Renal cortex interstitium (tissue), 15 donors: ENCODE results near the gene GRK5. TPM values are rescaled to one million over a fixed set of nuclear protein-coding genes. Genes with fewer than 3 reads are reported as not detected.
"Not testable (repeated sequence)": the region's sequence is repeated elsewhere in the genome, so short reads cannot be mapped to it uniquely, and the experiment has no call there.

Experiments
- DNase-seq, 11 donors: peaks; one replicate each; pipeline ENCODE4 v3.0.0-alpha.2; 2013; ENCODE audit warnings: low read depth in 9 of 11, low spot score in 4 of 11; ENCODE audit errors: extremely low read depth in 1 of 11
- long read RNA-seq, 16 experiments: transcript quantifications; one replicate each; lab custom pipeline, GENCODE V29; 2026
- polyA plus RNA-seq, 3 donors: library from polyadenylated mRNA; unstranded; fragments of 120-200 nt; gene quantifications; one replicate each; pipeline ENCODE4 v1.2.1, GENCODE V29; 2013; ENCODE audit not compliant: insufficient read length in 3 of 3

Gene GRK5
- 10 to 100 TPM; 16.7 to 19.1 (median 17.5) TPM for polyA plus RNA-seq
- long read RNA-seq, donor 1, full-length matches to known transcripts: 2 of 2 reads
- long read RNA-seq, donor 1, partial matches to known transcripts: 0 of 2 reads
- long read RNA-seq, donor 1, other reads (novel, unspliced or antisense): 0 of 2 reads
- long read RNA-seq, donor 2, full-length matches to known transcripts: 2 of 8 reads
- long read RNA-seq, donor 2, partial matches to known transcripts: 6 of 8 reads
- long read RNA-seq, donor 2, other reads (novel, unspliced or antisense): 0 of 8 reads
- long read RNA-seq, donor 3, full-length matches to known transcripts: 5 of 5 reads
- long read RNA-seq, donor 3, partial matches to known transcripts: 0 of 5 reads
- long read RNA-seq, donor 3, other reads (novel, unspliced or antisense): 0 of 5 reads
- long read RNA-seq, donor 4, full-length matches to known transcripts: 4 of 4 reads
- long read RNA-seq, donor 4, partial matches to known transcripts: 0 of 4 reads
- long read RNA-seq, donor 4, other reads (novel, unspliced or antisense): 0 of 4 reads
- long read RNA-seq, donor 5: 0 reads
- long read RNA-seq, donor 6: 0 reads
- long read RNA-seq, donor 7, partial matches to known transcripts: 0 of 1 reads
- long read RNA-seq, donor 7, other reads (novel, unspliced or antisense): 0 of 1 reads
- long read RNA-seq, donor 8, full-length matches to known transcripts: 1 of 1 reads
- long read RNA-seq, donor 8, partial matches to known transcripts: 0 of 1 reads
- long read RNA-seq, donor 8, other reads (novel, unspliced or antisense): 0 of 1 reads
- long read RNA-seq, donor 9, partial matches to known transcripts: 0 of 2 reads
- long read RNA-seq, donor 9, other reads (novel, unspliced or antisense): 0 of 2 reads
- long read RNA-seq, donor 10, full-length matches to known transcripts: 1 of 1 reads
- long read RNA-seq, donor 10, partial matches to known transcripts: 0 of 1 reads
- long read RNA-seq, donor 10, other reads (novel, unspliced or antisense): 0 of 1 reads
- long read RNA-seq, donor 11: 0 reads
- long read RNA-seq, donor 12: 0 reads
- long read RNA-seq, donor 13: 0 reads
- long read RNA-seq, donor 14: 0 reads
- long read RNA-seq, donor 15: 0 reads
- long read RNA-seq, donor 16: 0 reads

DNA sequence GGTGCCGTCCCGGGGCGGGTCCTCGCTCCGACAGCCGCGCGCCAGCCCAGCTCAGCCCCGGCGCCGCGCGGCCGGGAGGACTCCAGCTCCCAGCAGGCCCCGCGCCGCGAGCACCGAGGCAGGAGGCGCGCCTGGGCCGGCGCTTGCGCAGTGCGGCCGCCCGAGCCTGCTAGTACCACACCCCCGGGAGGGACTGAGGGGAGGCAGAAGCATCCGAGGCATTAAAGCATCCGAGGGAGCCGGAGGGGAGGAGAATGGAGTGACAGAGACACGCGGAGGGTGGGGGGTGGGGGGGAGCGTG, at the start of gene GRK5:
Gene GRK5 (plus strand): TSS at position 206 of the 301 bp plus-strand sequence. CDS start 347 bp downstream, outside the sequence.
- peak; percentile 86 to 96 (median 93) for DNase-seq

GRCh38 chr10:119159332-119159731, 48.0 kb upstream of the GRK5 start:
- no peak for DNase-seq

GRCh38 chr10:119161680-119162451, 45.5 kb upstream of the GRK5 start:
- peak in 5 of 11 donors; percentile 26 to 55 (median 35) for DNase-seq

DNA sequence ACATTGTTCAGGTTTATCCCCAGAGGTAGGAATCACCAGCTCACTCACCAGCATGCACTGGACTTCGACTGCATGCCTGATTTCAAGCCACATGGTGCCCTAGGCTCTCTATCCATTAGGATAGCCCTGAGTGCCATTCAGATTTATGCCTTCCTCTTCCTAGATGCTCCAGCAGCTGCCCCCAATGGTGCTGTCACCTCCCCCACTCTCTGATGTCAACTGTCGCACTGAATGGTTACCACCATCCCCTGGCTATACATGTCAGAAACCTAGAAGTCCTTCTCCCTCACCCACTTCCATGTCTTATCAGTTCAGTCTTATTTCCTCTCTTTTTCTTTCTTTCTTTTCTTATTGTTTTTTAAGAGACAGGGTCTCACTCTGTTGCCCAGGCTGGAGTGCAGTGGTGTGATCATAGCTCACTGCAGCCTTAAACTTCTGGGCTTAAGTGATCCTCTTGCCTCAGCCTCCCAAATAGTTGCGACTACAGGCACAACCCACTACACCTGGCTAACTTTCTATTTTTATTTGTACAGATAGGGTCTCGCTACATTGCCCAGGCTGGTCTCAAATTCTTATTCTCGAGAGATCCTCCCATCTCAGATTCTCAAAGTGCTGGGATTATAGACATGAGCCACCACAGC, 44.8 kb upstream of the GRK5 start:
- peak in 1 of 11 donors; percentile 2 for DNase-seq

DNA sequence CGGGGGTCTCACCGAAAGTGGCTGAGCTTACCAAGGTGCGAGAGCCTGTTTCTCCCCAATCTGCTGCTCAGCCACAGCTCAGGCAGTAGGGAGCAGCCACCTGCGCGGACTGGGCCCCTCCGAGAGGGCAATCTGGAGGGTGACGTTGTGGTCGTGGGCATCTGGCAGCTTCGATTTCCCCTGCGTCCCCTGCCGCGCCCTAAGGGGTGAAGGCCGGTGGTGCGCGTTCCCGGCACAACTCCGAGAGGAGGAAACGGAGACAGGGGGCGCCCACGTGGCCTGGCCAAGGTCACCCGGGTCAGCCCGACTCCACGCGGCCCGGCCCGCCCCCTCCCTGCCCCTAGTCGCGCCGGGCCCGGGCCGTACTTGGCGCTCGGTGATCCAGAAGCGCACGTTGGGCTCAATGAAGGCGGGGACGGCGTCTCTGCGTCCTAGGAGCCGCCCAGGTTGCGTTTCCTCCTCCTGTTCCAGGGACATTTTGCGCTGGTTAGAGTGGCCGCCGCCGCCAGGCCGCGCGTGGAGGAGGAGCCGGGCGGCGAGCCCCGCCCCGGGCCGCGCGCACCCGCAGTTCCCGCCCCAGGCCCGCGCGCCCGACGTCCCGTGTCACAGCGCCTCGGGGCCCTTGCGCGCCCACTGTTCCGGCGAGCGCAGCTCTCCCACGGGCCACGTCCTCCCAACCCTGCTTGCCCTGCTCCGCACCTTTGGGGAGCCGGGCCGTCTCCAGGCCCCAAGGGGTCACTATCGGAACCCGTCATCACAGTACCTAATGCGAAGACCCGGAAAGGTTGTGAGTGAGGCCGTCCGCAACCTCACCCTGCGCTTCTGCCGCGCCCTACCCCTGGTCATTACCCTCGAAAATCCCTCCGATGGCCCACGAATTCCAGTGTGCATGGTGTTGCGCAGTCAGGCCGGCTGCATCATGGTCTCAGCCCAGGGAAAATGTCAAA, 41.9 kb upstream of the GRK5 start, which contains the start of gene SFXN4:
Gene SFXN4 (minus strand): TSS at position 544 of the 947 bp plus-strand sequence. CDS start 67 bp downstream, at position 477.
- DNase-seq: peak in 5 of 11 donors; percentile 13 to 66 (median 49)

DNA sequence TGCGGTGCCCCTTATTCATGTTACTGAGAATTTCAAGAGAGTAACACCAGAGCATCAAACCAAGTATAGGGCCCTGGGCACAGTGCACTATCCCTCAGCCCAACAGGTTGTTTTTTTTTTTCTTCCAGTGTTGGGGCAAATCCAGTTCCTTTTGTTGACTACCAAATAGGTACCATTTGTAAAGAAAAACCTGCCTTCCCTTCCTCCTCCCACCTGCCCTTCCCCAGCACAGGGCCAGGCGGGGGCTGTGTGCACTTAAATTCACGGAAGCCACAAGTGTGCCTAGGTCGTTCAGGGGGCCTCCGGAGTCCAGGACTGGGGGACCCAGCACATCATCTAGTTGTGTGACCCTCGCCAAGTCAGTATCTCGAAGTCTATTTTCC, 41.3 kb upstream of the GRK5 start:
- no peak for DNase-seq

GRCh38 chr10:119166564-119166963, 40.8 kb upstream of the GRK5 start:
- DNase-seq: no peak

DNA sequence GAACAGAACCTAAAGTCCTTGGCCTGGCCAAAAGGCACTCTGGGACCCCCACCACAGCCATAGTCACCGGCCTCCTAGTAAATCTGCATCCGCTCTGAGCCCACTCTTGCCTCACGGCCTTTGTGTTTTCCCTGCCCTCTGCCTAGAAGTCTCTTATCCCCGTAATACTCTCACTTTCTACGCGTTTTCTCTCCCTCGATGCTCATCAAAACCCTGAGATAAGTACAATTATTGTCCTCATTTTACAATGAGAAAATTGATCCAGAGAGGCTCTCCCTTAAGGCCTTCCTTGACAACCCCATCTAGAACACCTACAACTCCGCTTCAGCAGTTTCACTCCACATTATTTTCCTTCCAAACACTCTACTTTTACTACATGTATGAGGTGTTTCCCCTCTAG, 40.3 kb upstream of the GRK5 start:
- DNase-seq: no peak

GRCh38 chr10:119174109-119174508, 33.3 kb upstream of the GRK5 start:
- DNase-seq: no peak

GRCh38 chr10:119176166-119176565, 31.2 kb upstream of the GRK5 start:
- no peak for DNase-seq

DNA sequence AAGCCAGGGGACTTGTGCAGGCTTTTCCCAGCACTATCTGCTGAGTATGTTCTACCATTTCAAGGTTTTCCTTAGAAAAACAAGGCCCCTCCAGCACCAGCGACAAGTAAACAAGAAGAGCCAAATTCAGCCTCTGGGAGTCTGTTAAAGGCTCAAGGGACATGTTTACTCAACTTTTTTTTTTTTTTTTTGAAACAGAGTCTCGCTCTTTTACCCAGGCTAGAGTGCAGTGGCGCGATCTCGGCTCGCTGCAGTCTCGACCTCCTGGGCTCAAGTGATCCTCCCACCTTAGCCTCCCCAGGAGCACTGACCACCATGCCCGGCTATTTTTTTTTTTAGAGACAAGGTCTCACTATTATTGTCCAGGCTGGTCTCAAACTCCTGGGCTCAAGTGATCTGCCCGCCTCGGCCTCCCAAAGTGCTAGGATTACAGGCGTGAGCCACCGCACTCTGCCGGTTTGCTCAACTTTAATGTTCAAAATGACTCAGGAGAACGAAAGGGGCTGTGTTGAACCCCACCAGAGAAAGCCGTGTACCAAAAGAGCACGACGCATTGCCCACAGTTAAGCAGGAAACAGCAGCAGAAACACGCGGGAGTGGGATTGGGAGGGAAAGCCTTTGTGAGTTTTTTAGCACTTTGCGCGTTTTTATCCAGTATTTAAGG, 29.5 kb upstream of the GRK5 start:
- peak in 1 of 11 donors; percentile 3 for DNase-seq

DNA sequence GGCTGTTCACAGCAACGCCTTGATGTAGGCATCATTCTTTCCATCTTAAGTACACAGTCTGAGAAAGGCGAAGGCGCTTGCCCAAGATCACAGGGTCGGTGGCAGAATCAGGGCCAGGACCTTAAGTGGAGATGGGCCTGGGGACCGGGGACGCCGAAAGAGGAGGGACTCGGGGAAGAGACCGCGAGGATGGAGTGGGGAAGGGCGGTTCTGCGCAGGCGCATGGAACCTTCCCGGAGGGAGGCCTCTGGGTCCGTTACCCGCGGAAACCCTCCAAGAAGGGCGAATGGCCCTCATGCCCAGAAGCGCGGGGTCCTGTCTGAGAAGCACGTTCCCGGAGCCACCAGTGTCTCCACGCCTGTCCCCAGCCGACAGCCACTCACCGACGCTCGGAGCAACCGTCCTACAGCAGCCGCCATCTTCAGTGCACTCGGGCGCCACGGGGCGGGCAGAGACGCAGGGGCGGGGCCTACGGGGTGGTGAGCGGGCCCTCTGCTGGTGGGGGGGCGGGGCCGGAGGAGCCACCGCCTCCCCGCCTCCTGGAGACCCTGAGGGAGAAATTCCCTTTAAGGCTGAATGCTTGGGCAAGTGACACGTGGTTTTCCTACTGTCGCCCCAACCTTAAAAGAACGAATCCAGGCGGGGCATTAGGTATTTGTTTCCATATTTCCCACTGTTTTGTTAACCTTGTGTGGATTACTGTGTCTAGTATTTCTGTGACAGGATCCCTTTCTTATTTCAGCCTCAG, 28.8 kb upstream of the GRK5 start, which contains the start of gene PRDX3:
Gene PRDX3 (minus strand): TSS at position 441 of the 748 bp plus-strand sequence. CDS start 22 bp downstream, at position 419.
- DNase-seq: peak; percentile 76 to 91 (median 87)

- DNase-seq: not testable (repeated sequence)
Observed at GRCh38 chr10:119180850-119181400, 26.4 kb upstream of the GRK5 start.

DNA sequence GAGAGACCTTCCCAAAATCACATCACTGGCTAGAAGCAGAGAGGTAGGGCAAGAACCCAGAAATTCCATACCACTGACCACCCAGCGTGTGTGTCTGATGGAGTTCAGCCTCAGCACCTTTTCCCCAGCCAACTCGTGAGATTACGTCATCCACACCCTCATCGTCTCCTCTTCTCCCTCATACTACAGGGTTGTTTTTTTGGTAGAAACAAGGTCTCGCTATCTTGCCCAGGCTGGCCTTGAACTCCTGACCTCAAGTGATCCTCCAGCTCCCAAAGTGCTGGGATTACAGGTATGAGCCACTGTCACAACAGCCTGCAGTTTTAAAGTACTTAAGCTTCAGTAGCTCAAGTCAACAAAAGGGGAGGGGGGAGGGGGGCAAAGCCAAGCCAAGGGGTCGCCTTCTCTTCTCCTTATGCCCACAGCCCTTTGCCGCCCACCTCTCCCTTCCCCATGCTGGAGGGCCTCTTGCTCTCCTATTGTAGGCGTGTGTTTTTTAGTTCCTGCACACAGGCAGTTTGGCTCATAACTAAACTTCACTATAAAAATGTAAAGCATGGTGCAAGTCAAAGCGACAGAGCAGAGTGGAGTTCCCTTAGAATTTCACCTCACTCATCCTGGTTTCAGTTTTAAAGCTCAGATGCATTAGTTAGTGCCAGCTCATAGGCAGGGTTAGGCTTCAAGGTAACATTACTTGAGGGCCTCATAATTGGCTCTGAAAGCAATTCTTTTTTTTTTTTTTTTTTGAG, 23.5 kb upstream of the GRK5 start:
- no peak for DNase-seq

DNA sequence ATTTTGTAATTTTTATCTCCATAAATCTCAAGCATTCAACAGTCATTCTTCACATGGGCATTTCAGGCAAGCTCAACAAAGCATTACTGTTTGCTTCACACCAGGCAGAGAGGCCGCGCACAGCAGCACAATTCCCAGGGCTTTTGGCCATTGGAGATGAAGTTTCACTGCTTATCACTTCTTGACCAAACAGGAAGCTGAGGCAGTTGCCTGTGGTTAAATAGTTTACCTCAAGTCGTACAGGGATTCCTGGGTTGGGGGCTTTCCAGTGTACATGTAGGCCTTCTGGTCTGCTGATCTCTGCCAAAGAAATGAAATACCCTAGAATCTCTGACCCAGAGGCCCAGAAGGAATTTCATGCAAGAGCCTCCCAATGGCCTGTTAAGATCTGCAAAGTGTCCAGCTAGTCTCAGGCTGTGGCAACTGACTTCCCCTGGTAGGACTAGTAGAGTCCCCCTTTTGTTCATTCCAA, 17.5 kb upstream of the GRK5 start:
- no peak for DNase-seq
